Measurements from ENCODE around the gene HIVEP3.

HIVEP3 gene

DNA sequence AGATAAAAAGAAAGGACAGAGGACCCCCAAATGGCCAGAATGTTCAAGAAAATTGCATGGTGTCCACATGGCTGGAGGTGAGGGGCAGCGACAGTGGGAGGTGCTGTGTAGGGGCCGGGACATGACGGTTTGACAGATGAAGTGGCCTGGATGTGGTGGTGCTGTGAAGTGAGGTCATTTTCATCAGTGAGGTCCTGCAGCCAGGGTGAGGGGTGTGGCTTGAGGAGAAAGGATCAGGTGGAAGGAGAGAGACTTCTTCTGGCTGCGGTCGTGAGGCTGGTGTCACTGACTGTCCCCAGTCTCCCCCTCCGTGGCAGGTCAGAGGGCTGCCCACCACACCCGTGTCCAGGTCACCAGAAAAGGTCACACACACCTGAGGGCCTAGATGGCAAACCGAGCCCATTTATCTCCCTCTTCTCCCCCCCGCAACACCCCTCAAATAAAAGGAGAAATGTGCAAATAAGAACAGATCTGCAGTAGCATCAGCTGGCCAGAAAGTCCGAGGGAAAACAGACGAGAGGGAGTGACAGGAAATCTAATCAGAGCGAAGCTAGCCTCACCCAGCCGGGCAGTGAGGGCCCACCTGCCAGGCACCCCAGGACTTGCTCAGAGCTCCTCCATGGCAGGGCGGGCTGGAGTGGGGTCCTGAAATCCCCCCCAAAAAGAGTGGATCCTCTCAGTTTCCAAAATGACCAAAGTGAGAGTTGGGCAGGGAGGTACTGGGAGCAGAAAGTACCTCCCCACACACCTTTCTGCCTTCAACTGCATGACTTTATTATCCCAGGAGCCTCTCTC is 285.7 kb downstream of the HIVEP3 start:
- DNase-seq (ENCODE audit: low read depth in 2 of 2) = no peak

DNA sequence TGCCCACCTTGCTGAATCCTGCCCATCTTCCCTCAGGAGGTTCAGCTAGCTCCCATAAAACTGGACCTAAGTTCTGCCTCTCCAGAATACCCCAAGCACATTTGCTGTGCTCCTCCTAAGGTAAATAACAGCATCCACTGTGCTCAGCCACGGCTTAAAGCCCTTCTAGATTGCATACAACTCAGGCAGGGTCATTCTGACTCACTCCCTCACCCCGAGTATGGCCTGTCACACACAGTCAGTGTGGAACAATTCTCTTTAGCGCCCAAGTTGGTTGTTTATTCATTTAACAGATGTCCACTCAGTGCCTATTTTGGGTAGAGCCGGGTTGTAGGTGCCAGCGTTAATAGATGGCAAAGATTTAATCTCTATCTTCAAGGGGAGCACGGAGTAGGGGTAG is 286.8 kb downstream of the HIVEP3 start:
- no peak for DNase-seq (ENCODE audit: low read depth in 2 of 2)

DNA sequence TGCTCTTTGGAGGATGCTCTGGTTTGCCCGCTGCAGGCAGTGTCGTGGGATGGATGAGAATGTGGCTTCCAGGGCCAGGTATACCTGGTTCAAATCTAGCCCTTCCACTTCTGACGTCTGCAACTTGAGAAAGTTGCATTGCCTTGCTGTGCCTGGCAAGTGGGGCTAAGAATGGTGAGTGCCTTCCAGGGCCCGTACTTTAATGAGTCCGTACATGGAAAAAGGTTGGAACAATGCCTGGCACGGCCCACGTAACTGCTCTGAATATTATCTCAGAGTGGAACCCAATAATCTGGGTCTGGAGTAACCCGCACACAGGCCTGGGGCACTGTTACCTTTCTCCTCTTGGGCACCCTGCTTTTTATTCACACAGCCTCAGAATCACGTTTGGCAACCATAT is 287.6 kb downstream of the HIVEP3 start:
- DNase-seq (ENCODE audit: low read depth in 2 of 2) = no peak

DNA sequence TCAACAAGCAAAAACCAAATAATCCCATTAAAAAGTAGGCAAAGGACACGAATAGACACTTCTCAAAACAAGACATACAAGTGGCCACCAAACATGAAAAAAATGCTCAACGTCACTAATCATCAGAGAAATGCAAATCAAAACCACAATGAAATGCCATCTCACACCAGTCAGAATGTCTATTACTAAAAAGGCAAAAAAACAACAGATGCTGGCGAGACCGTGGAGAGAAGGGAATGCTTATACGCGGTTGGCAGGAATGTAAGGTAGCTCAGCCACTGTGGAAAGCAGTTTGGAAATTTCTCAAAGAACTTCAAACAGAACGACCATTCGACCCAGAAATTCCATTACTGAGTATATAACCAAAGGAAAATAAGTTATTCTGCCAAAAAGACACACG is 289.2 kb downstream of the HIVEP3 start:
- no peak for DNase-seq (ENCODE audit: low read depth in 2 of 2)

DNA sequence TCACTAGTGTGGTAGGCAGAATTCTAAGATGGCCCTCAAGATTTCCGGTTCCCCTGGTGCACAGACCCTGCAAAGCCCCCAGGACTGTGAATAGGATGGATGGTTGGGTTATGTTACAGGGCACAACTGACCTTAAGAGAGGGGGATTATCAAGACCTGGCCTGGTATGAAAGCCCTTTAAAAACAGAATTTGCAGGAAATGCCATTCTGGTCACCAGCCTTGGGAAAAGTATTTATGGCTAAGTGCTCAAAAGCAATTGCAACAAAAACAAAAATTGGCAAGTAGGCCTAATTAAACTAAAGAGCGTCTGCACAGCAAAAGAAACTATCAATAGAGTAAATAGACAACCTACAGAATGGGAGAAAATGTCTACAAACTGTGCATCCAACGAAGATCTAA is 289.6 kb downstream of the HIVEP3 start:
- no peak for DNase-seq (ENCODE audit: low read depth in 2 of 2)

DNA sequence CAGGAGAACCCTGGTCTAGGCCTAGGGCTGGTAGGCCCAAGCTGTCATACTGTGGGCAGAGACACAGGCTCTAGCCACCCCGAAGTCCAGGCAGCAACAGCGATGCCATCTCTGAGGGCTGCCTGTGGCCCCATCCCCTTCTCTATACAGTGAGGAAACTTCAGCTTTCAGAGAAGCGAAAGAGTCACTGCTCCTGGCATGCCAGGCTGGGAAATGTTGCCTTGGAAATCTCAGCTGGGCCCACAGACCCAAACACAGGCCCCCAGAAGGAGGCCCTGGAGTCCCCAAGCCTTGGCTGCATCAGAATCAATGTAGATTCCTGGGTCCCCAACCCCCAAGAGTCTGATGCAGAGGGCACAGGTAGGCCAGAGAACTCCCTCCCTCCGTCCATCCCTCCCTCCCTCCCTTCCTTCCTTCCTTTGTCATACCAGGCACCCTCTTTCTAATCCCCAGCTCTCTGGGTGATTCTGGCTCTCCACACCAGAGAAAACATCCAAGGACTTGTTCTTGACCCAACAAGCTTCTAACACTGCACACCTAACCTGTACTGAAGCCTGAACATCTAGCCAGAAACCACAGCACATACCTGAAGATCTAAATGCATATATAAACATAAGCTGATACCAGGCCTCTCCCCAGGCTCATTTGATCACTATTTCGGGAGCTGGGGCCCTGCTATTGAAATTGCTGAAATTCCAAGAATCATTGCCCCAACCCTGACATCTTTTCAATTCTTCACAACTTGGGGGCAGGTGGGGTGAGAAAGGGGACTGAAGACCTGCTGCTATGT is 291.0 kb downstream of the HIVEP3 start:
- no peak for DNase-seq (ENCODE audit: low read depth in 2 of 2)

DNA sequence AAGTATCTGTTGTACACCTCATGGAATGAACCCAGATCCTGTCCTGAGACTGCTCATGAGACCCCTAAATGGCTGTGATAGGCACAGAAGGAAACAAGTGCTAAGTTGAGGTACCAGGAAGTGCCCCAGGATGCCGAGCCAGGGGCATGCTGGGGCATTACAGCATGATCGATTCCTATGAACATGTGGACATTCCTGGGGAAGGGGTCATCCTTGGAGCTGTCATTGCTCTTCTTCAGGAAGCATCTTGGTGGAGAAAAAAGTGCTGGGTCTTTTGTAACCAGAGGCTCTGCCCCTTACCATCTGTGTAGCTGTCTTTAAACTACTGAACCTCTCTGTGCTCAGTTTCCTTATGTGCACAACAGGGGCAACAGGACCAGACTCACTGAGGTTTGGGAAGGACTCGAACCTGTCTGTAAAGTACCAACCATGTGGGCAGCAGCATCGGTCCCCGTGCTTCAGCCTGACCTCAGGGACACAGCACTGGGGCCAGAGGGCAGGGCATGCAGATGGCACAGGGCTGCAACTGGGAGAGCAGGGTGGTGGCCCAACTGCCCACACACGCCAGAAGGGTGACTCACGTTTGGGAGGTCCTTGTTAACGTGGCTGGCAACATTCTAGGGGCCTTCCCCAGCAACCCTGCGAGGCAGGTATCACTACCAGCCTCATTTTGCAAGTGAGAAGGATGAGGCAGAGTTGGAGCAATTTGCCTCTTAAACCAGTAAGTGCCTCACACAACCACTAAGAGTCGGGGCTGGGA is 291.9 kb downstream of the HIVEP3 start:
- peak; percentile 37 to 39 for DNase-seq (ENCODE audit: low read depth in 2 of 2)

DNA sequence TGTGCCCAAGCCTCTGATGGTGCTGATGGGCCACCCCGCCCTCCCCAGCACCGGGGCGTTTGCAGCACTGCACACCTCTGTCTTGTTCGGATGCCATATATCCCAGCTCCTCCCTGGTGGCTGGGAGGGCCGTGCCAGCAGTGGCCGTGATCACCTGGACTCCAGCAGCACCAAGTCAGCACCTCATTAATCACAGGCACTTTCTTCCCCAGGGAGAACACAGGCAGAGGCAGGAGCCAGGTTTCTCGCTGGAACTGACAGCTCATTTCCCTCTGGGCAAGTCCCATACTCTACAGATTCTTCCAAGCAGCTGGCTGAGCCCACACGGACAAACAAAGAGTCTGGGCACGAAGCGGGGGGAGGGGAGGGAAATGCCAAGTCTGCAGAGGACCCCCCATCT is 292.6 kb downstream of the HIVEP3 start:
- no peak for DNase-seq (ENCODE audit: low read depth in 2 of 2)

DNA sequence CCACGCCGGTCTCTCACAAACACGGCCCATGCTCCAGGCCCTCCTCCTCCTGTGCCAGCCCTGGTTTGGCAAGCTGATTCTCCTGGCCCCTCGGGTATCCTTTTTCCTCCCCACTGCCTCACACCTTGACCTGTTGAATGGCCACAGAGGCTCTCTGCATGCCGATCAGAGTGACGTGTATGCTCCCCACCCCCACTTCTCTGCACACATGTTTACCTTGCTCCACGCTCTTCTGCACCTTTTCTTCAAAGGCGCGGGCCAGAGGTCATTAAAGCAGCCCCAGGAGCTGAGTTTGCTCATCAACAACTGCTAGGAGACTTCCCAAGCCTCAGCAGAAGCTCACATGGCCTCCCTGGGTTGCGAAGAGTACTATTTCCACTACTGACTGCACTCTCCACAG is 295.0 kb downstream of the HIVEP3 start:
- DNase-seq (ENCODE audit: low read depth in 2 of 2) = no peak

DNA sequence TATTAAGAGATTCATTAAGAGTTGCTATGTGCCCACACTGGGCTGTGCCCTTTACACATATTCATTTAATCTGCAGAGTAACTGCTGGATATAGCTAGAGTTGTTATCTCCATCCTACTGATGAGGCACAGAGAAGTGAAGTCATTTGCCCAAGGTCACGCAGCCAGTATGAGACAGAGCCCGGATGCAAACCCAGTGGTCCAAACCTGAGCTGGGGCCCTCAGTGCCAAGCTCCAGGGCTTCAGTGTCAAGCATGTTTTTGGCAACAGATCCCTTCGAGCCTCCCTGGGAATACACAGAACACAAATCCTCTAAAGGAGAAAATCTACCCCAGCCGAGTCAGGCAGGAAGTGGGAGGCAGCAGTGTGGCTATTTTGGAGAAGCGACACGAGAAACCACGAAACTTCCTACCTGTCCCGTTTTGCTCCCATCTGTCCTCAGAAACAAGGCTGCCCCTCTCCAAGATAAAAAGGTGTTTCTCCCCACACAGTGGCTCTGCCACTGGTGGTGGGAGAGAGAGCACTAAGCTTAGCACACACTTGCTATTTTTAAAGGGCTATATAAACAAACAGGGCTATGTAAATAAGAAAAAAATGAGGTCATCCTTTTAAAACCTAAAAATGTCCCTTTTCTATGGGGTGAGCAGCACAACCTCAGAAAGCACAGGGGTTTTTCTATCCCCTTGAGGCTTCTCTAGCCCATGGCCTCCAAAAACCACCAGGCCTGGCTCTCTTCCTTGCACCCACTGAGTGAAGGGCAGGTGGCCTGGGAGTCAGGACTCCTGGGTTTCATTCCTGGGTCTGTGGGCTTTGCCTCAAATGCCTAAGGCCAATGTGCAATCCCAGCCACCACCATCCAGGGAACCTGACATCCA is 295.6 kb downstream of the HIVEP3 start:
- no peak for DNase-seq (ENCODE audit: low read depth in 2 of 2)

DNA sequence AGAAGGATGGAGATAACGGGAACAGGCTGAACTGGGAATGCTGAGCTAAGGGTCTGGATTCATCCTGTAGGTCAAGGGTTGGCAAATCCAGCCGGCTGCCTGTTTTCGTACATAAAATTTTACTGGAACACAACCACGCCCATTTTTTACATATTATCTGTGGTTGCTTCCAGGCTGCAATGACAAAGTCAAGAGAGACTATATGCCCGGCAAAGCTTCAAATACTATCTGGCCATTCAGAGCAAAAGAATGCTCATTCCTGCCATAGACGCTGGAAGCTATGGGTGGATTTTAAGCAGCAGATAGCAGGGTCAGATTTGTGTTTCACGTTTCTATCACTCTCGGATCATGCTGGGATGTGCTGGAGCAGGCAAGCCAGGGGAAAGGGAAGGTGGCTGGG is 296.3 kb downstream of the HIVEP3 start:
- DNase-seq (ENCODE audit: low read depth in 2 of 2) = no peak

DNA sequence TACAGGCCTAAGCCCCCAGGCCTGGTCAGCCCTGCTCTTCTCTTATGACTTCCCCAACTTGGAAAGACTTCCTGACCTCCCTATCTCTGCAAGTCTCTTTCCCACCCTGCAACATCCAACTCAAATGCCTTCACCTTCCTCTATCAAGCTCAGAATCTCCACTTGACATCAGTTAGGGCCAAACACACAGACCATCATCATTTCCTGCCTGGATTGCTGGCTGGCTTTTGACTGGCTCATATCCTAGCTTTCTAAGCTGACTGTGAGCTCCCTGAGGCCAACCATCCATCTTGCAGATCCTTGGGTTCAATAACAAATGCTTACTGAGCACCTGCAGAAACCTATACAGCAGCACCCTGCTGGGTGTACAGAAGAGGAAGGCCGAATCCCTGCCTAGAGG is 296.9 kb downstream of the HIVEP3 start:
- DNase-seq (ENCODE audit: low read depth in 2 of 2) = no peak

DNA sequence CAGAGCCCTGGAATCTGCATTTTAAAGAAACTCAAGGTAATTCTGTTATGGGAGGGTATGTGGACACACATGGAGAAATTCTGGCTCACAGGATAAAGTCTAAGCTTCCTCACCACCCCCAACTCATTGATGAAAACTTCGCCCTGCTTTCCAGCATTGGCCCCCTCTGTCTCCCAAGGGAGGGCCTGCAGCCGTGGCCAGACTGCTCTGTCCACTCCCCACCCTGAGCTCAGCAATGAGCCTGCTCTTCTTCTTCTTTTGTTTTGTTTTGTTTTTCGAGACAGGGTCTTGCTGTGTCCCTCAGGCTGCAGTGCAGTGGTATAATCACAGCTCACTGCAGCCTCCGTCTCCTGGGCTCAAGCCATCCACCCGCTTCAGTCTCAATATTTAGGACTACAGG is 297.5 kb downstream of the HIVEP3 start:
- no peak for DNase-seq (ENCODE audit: low read depth in 2 of 2)

DNA sequence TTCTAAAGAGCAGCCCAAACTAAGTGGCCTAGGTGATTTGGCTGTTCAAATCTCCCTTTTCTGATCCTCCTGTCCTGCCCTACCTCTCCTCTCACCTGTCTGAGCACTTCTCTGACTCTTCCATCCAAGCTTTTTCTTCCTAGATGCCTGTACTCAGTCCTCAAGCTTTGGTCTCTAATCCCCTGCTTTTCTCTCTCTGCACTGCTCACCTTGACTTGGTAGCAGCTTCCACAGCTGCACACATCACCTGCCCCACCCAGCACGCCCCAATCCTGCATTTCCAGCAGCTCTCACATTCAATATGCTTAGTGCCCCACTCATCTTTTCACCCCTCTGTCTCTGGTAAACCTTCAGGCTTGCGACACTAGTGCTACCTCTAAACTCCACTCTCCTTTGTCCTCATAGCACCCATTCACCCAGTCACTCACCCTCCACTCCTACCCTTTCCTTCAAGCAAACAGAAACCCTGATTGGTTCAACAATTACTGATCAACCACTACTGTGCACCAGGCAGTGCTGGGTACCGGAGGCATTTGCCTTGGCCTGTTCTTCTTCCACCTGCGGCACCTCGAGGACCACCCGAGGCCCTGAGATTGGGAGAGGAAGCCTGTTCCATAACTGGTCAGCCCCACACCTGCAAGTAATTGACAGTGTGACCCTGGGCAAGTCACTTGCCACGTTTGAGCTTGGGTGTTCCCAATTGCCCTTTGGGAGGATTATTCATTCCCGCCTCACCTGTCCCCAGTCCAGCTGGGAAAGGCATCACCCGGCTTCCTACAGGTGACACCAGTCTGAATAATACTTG is 298.2 kb downstream of the HIVEP3 start:
- no peak for DNase-seq (ENCODE audit: low read depth in 2 of 2)

DNA sequence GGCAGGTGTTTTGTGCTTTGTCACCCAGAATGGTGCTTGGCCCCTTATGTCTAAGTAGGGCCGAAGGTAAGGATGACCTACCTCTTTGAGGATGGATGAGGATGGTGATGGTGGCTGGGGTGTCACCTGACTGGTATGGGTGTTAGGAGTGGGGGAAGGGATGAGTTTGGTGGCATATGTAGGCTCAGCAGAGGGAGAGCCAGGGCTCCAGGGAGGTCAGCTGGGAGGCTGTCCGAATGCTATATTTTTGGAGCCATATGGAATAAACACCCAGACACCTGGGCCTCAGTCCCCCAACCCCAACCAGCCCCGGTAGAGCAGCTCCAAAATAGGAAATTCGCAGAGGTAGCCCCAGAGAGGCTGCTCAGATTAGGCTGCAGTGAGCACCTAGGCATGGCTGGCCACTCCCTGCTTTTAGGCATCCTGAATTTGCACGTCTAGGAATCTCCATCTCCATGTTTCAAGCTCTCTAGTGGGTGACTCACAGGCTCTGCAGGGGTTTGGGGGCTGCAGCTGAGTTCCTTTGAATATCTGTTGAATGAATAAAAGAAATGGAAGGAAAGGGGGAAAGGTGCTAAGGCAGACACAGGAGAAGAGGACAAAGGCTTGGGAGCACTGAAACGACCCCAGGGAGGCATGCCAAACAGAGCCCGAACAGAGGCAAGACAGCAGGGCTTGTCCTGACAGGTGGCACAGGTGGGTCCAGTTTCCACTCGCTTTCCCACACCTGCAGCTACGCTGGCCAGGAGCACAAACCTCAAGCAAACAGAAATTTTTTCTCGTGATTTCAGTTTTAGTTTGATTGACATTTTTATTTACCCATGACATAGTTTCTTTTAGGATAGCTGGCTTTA is 299.0 kb downstream of the HIVEP3 start:
- no peak for DNase-seq (ENCODE audit: low read depth in 2 of 2)

DNA sequence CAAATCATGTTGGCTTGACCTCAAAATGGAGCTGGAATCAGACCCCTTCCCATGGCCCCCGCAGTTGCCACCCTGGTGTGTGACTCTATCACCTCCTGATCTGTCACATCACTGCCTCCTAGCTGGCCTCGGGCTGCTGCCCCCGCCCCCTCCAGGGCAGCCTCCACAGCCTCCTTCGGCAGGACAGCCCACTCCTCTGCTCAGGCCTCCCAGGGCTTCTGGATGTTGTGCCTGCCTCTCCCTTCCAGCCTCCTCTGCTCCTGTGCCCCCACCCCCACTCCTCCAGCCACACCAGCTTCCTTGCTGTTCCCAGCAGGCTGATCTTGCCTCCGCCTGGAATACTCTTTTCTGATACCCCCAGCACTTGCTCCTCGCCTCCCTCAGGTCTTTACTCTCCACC is 299.9 kb downstream of the HIVEP3 start:
- DNase-seq (ENCODE audit: low read depth in 2 of 2) = no peak

DNA sequence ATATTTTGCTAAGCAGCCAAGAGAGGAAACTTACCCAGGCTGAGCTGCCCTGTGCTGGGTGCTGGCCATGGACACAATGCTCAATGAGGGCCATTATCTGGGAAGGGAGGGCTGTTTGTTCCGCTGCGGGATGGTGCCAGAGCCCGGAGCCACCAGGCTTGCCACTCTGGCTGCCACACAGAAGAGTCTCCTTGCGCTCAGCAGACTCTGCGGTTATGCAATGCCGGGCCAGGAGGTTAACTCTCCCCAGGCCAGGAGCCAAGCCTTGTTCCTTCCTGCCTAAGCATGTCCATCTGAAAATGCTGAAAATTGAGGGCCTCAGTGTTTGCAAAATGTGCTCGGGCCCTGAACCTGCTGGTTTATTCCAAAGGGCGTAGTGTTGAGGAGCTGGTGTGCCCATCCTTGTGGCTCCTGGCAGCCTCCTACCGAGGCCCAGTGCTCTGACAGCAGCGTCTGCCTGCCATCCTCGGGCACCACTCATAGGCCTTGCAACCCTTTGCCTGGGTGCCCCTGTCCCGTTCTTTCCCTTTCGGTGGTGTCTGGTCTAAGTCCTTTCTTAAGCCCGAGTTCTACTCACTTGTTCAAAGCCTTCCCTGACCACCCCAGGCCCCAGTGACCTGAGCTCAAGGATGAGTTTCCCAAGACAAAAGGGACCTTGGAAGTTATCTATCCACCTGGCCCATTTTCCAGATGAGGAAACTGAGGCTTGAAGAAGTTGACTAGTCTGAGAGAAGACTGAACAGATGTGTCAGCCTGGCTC is 300.5 kb downstream of the HIVEP3 start:
- no peak for DNase-seq (ENCODE audit: low read depth in 2 of 2)

DNA sequence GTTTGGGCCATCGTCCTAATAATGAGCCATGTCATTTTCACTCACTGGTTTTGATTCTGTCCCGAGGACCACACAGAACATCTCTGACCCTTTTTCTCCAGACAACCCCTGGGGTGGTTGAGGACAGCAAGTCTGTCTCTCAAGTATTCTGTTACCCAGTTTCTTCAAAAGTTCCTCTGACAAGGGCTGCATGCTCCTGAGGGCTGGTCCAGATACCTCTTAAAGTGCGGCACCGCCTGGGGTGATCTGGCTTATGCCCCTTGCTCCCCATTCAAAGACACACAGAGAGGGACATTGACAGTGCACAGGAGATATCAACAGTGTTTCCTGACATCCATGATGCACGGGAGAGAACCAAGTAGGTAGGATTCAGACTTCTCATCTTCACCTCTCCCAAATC is 301.4 kb downstream of the HIVEP3 start:
- DNase-seq (ENCODE audit: low read depth in 2 of 2) = no peak

DNA sequence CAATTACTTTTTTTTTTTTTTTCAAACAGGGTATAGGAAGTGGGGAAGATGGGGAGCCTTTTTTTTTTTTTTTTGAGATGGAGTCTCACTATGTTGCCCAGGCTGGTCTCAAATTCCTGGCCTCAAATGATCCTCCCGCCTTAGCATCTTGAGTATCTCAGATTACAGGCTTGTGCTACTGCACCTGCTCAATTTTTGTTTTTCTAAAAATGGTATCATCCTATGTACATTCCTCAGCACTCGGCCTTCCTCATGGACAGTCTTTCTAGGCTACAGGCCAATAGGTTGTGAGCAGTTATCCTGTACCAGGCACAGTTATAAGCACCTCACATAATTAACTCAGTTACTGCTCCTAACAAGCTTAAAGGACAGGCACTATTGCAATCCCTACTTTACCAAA is 302.2 kb downstream of the HIVEP3 start:
- no peak for DNase-seq (ENCODE audit: low read depth in 2 of 2)
